ENCODE measurements around the gene RPL26.

The RPL26 gene

DNA sequence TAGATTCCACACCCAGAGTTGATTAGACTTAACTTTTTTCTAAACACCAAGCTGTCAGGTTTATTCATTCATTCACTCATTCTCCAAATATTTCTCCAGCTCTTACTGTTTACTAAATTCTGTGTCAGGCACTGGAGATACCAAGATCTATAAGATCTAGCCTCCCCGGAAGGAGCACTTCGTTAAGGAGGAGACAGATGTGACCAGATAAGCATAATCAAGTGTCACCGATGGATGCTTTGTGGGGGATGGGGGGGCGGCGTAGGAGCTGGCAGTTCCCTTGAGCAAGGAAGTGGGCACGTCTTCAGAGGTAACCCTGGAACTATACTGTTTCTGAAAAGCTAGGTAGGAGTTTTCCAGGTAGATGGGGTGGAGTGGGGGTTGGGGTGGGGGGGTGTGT lies 3.8 kb upstream of the RPL26 start:
- Histone ChIP-seq H3K27me3 (ENCODE audit: low read depth, low read length) (no peaks in the 10 kb centered on the region), H3K36me3 (replicated peaks; ENCODE audit: low read depth, low read length) (peaks cover 7% of the 10 kb centered on the region), H4K20me1 (ENCODE audit: insufficient read depth, low read length) (no peaks in the 10 kb centered on the region), H3K4me3 (ENCODE audit: low read length) (no peak overlapping the region), H3K4me1 (ENCODE audit: low read length) (peaks cover 6% of the 10 kb centered on the region), H3K4me2 (ENCODE audit: low read length) (no peak overlapping the region), H2AFZ (ENCODE audit: low read depth, low read length) (no peak overlapping the region), H3K9ac (ENCODE audit: low read length) (no peak overlapping the region), H3K79me2 (ENCODE audit: low read length) (peaks cover 24% of the 10 kb centered on the region), H3K27ac (ENCODE audit: low read length) (no peak overlapping the region), H3K9me3 (ENCODE audit: insufficient read depth, low read length) (no peaks in the 10 kb centered on the region)
- no peak for TF ChIP-seq EZH2phosphoT487 (IDR thresholded peaks at IDR 0.05; ENCODE audit: low read depth)
- TF ChIP-seq, protein P1, sequence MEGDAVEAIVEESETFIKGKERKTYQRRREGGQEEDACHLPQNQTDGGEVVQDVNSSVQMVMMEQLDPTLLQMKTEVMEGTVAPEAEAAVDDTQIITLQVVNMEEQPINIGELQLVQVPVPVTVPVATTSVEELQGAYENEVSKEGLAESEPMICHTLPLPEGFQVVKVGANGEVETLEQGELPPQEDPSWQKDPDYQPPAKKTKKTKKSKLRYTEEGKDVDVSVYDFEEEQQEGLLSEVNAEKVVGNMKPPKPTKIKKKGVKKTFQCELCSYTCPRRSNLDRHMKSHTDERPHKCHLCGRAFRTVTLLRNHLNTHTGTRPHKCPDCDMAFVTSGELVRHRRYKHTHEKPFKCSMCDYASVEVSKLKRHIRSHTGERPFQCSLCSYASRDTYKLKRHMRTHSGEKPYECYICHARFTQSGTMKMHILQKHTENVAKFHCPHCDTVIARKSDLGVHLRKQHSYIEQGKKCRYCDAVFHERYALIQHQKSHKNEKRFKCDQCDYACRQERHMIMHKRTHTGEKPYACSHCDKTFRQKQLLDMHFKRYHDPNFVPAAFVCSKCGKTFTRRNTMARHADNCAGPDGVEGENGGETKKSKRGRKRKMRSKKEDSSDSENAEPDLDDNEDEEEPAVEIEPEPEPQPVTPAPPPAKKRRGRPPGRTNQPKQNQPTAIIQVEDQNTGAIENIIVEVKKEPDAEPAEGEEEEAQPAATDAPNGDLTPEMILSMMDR (IDR thresholded peaks at IDR 0.05; ENCODE audit: low read depth, low read length), result no peak

DNA sequence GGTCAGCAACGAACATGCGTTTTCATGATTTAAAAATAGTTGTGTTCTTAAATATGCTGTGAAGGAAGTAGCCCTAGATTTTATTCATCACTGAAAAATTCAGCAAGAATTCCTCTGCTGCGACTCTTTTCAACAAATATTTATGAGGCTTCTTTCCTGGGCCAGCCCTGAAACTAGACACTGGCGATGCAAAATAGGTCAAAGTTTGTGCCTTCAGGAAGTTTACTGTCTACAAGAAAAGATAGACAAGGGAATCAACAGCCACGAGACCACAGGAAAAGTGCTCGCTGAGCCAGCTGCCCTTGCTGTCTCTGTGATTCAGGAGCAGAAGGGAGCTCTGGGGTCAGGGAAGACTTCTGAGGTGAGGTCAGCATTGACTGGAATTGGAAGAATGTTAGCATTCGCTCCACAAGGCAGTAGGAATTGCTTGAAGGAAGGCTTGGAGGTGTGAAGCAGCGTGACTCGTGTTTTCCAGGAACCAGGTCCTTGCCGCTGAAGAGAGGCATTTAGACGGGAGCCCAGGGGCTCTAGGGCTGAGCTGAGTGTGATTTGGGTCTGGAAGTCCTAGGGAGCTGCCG lies 1.9 kb upstream of the RPL26 start:
- Histone ChIP-seq H4K20me1 (ENCODE audit: insufficient read depth, low read length) (peaks cover 15% of the 10 kb centered on the region), H3K36me3 (replicated peaks; ENCODE audit: low read depth, low read length) (peaks cover 25% of the 10 kb centered on the region), H2AFZ (ENCODE audit: low read depth, low read length) (no peak overlapping the region), H3K79me2 (ENCODE audit: low read length) (peaks cover 44% of the 10 kb centered on the region), H3K27me3 (ENCODE audit: low read depth, low read length) (no peaks in the 10 kb centered on the region), H3K27ac (ENCODE audit: low read length) (no peak overlapping the region), H3K4me1 (ENCODE audit: low read length) (peaks cover 25% of the 10 kb centered on the region), H3K9ac (ENCODE audit: low read length) (no peak overlapping the region), H3K4me3 (ENCODE audit: low read length) (no peak overlapping the region; the same call in 1 of the 2 replicates), H3K4me2 (ENCODE audit: low read length) (peak overlapping the region; percentile 68), H3K9me3 (ENCODE audit: insufficient read depth, low read length) (no peaks in the 10 kb centered on the region)
- no peak for TF ChIP-seq EZH2phosphoT487 (IDR thresholded peaks at IDR 0.05; ENCODE audit: low read depth)
- TF ChIP-seq, protein P1 (IDR thresholded peaks at IDR 0.05; ENCODE audit: low read depth, low read length), result no peak

DNA sequence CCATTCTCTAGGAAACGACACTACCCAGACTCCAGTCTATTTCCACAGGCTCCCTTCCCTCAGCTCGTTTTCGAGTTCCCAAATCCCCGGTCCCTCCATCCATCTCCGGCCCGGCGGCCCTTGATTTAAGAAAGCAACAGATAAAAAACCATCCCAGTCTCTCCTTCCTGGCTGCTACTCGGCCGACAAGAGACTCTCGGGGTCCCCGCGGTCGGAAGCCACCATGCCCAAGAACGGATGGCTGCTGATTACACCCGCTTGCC lies 182 bp downstream of the RPL26 start:
- Histone ChIP-seq H3K27me3 (ENCODE audit: low read depth, low read length) (no peaks in the 10 kb centered on the region), H3K36me3 (replicated peaks; ENCODE audit: low read depth, low read length) (peaks cover 40% of the 10 kb centered on the region), H3K27ac (ENCODE audit: low read length) (peak overlapping the region; percentile 52), H3K79me2 (ENCODE audit: low read length) (peaks cover 47% of the 10 kb centered on the region), H4K20me1 (ENCODE audit: insufficient read depth, low read length) (peaks cover 26% of the 10 kb centered on the region), H3K4me2 (ENCODE audit: low read length) (peak overlapping the region; percentile 86), H3K9ac (ENCODE audit: low read length) (peak overlapping the region; percentile 97), H3K4me1 (ENCODE audit: low read length) (peaks cover 28% of the 10 kb centered on the region), H3K9me3 (ENCODE audit: insufficient read depth, low read length) (no peaks in the 10 kb centered on the region), H2AFZ (ENCODE audit: low read depth, low read length) (no peak overlapping the region), H3K4me3 (ENCODE audit: low read length) (peak overlapping the region; percentile 100)
- no peak for TF ChIP-seq EZH2phosphoT487 (IDR thresholded peaks at IDR 0.05; ENCODE audit: low read depth)
- TF ChIP-seq, protein P1 (IDR thresholded peaks at IDR 0.05; ENCODE audit: low read depth, low read length), result no peak

DNA sequence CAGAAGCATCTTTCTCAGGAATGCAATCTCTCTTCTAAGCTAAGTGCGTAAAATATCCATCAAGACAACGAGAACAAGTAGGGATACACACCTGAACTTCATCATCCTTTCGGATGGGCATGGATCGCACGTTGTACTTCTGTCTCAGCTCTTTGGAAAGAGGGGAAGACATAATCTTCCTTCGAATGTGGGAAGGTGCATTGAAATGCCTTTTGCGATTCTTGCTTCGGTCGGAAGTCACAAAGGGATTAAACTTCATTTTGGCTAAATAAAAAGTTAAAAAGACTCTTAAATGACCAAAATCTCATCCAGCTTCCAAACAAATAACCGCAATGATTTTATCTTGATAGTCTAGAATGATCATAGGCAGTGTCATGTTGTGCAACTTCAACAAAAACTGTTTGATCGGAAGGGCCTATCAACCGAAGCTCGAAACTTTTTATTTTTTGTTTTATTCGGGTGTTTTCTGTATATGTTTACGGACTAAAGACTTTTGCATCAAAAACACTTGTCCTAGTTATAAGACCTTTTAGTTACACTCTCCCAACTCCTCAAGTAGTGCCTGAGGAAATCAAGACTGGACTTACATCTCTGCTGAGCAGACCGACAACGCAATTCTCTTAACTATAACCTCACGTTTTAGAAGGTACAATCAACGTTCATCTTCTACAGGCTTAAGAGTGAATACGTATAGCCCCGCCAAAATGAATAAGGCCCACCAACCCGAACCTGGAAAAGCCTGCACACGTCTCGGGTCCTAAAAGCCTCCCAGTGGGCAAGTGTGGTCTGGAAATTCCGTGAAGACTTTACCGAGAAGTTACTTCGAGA lies 727 bp downstream of the RPL26 start:
- Histone ChIP-seq H3K36me3 (replicated peaks; ENCODE audit: low read depth, low read length) (peaks cover 40% of the 10 kb centered on the region), H3K4me1 (ENCODE audit: low read length) (peaks cover 28% of the 10 kb centered on the region), H3K27ac (ENCODE audit: low read length) (peak overlapping the region; percentile 52), H2AFZ (ENCODE audit: low read depth, low read length) (no peak overlapping the region), H4K20me1 (ENCODE audit: insufficient read depth, low read length) (peaks cover 26% of the 10 kb centered on the region), H3K4me3 (ENCODE audit: low read length) (peak overlapping the region; percentile 100), H3K4me2 (ENCODE audit: low read length) (peak overlapping the region; percentile 86), H3K9ac (ENCODE audit: low read length) (peak overlapping the region; percentile 97), H3K27me3 (ENCODE audit: low read depth, low read length) (no peaks in the 10 kb centered on the region), H3K79me2 (ENCODE audit: low read length) (peaks cover 47% of the 10 kb centered on the region), H3K9me3 (ENCODE audit: insufficient read depth, low read length) (no peaks in the 10 kb centered on the region)
- TF ChIP-seq, protein P1 (IDR thresholded peaks at IDR 0.05; ENCODE audit: low read depth, low read length), result no peak
- no peak for TF ChIP-seq EZH2phosphoT487 (IDR thresholded peaks at IDR 0.05; ENCODE audit: low read depth)

Measured in OCI-LY3 (cell line).